Measurements from ENCODE around the gene ZNF764. TPM values are rescaled to one million over a fixed set of nuclear protein-coding genes. Genes with fewer than 3 reads are reported as not detected.
"Not testable (repeated sequence)": the region's sequence is repeated elsewhere in the genome, so short reads cannot be mapped to it uniquely, and the experiment has no call there.

Gene ZNF764
- total RNA-seq, 1 experiment from 2014 or later, result 7.0 TPM

DNA sequence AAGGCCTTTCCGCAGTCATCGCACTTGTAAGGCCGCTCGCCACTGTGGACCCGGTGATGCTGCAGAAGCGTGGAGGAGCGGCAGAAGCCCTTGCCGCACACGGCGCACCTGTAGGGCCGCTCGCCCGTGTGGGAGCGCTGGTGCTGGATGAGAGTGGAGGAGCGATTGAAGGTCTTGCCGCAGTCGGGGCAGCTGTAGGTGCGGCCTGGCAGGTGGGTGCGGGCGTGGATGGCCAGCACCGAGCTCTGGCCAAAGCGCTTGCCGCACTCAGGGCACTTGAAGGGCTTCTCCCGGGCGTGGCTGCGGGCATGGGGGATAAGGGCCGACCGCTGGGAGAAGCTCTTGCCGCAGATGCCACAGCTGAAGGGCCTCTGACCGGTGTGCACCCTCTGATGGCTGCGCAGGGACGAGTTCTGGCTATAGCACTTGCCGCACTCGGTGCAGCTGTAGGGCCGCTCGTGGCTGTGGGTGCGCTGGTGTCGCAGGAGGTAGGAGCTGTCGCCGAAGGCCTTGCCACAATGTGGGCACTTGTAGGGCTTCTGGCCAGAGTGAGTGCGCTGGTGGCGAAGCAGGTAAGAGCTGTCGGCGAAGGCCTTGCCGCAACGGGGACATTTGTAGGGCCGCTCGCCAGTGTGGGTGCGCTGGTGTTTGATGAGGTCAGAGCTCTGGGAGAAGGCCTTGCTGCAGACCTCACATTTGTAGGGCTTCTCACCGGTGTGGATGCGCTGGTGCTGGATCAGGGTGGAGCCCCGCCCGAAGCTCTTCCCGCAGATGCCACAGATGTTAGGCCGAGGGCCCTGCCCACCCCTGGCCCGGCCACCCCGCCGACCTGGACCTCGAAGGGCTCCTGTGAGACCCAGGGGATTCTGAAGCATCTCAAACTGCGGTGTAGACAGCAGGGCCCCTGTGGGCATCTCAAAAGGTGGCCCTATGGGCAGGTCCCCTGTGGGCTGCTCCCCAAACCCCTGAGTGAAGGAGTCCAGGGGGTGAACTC is 33.3 kb downstream of the ZNF764 start:
- no peaks in the 10 kb centered on the region for H3K9me2 ChIP-seq (replicated peaks; ENCODE audit: insufficient read depth, low read length)
- peak overlapping the region; percentile 97 for H3K4me2 ChIP-seq (ENCODE audit: low read depth, low read length, poor library complexity, severe bottlenecking)
- no peak for DNase-seq
- peak overlapping the region; percentile 86; the same call in 1 of the 2 replicates for H3K9ac ChIP-seq (ENCODE audit: low read length)
- H3K36me3 ChIP-seq (ENCODE audit: insufficient read depth, low read length), result no peaks in the 10 kb centered on the region
- no peaks in the 10 kb centered on the region for H3K9me3 ChIP-seq (ENCODE audit: low read length)
- peaks cover 4% of the 10 kb centered on the region; the same call in 1 of the 2 replicates for H3K79me2 ChIP-seq (ENCODE audit: low read length)
- no peaks in the 10 kb centered on the region for H4K20me1 ChIP-seq (ENCODE audit: insufficient read depth, low read depth, low read length)
- H3K27ac ChIP-seq (ENCODE audit: low read length), result no peak overlapping the region
- peaks cover 29% of the 10 kb centered on the region for H3K4me1 ChIP-seq (ENCODE audit: low read length)
- peak overlapping the region; percentile 81; the same call in 1 of the 2 replicates for H3K4me3 ChIP-seq (ENCODE audit: low read length)
- no peaks in the 10 kb centered on the region for H3K27me3 ChIP-seq (ENCODE audit: low read length)
- H2AFZ ChIP-seq (ENCODE audit: low read length), result no peak overlapping the region

DNA sequence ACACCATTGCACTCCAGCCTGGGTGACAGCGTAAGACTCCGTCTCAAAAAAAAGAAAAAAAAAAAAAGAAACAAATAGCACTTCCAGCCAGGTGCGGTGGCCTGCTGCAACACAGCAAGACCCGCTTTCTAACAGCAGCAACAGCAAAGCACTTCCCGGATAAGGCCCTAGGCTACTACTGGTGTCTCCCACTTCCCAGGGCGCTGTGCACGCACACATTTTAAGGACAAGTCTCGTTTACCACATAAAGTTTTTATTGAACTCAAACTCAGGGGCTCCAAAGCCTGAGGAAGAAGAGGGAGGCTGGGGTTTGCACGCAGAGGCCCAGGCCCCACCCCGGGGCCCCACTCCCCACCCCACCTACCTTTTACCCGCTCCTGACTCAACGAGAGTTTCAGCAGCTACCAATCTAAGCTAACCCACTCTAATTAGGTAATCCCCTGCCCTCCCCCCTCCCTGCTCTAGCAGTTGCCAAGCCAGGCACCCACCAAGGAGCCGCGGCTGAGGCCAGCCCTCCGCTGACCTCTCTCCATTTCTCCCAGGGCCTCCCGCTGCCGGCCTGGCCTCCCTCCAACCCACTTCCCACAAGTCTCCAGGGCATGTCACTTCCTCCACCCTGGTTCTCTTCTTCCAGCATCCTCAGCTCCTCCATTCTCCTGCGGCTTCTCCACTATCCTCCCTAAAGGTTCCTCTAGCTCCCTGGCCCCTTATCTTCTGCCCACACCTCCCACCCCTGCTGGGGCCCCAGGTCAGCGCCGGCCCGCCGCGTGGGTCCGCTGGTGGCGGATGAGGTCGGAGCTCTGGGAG is 34.2 kb downstream of the ZNF764 start:
- no peaks in the 10 kb centered on the region for H3K36me3 ChIP-seq (ENCODE audit: insufficient read depth, low read length)
- H3K4me1 ChIP-seq (ENCODE audit: low read length), result peaks cover 24% of the 10 kb centered on the region
- no peak overlapping the region for H2AFZ ChIP-seq (ENCODE audit: low read length)
- no peak overlapping the region for H3K4me3 ChIP-seq (ENCODE audit: low read length)
- H3K9me2 ChIP-seq (replicated peaks; ENCODE audit: insufficient read depth, low read length), result no peaks in the 10 kb centered on the region
- no peak for DNase-seq
- no peaks in the 10 kb centered on the region for H4K20me1 ChIP-seq (ENCODE audit: insufficient read depth, low read depth, low read length)
- H3K9me3 ChIP-seq (ENCODE audit: low read length), result no peaks in the 10 kb centered on the region
- H3K79me2 ChIP-seq (ENCODE audit: low read length), result peaks cover 4% of the 10 kb centered on the region; the same call in 1 of the 2 replicates
- H3K27me3 ChIP-seq (ENCODE audit: low read length), result no peaks in the 10 kb centered on the region
- H3K27ac ChIP-seq (ENCODE audit: low read length), result no peak overlapping the region
- H3K4me2 ChIP-seq (ENCODE audit: low read depth, low read length, poor library complexity, severe bottlenecking), result no peak overlapping the region
- no peak overlapping the region for H3K9ac ChIP-seq (ENCODE audit: low read length)

DNA sequence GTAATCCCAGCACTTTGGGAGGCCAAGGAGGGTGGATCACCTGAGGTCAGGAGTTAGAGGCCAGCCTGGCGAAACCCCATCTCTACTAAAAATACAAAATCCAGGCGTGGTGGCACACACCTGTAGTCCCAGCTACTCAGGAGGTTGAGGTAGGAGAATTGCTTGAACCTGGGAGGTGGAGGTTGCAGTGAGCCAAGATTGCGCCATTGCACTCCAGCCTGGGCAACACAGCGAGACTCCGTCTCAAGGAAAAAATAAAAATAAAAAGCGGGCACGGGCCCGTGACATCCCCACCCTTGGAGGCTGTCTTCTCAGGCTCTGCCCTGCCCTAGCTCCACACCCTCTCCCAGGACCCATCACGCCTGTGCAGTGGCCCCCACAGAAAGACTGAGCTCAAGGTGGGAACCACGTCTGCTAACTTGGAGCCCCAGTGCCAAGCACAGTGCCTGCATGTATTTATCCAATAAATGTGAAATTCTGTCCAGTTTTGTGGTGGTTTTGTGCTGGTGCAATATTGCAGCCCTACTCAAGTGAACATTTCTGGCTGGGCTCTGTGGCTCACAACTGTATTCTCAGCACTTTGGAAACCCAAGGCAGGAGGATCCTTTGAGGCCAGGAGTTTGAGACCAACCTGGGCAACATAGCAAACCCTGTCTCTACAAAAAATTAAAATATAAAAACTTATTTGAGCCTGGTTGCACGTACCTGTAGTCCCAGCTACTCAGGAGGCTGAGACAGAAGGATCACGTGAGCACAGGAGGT is 35.3 kb downstream of the ZNF764 start:
- DNase-seq; H3K4me3 ChIP-seq (ENCODE audit: low read length); H3K27ac ChIP-seq (ENCODE audit: low read length); H3K36me3 ChIP-seq (ENCODE audit: insufficient read depth, low read length); H4K20me1 ChIP-seq (ENCODE audit: insufficient read depth, low read depth, low read length); H3K9ac ChIP-seq (ENCODE audit: low read length); H3K9me2 ChIP-seq (replicated peaks; ENCODE audit: insufficient read depth, low read length); H3K4me2 ChIP-seq (ENCODE audit: low read depth, low read length, poor library complexity, severe bottlenecking); H3K27me3 ChIP-seq (ENCODE audit: low read length); H2AFZ ChIP-seq (ENCODE audit: low read length); H3K79me2 ChIP-seq (ENCODE audit: low read length); H3K9me3 ChIP-seq (ENCODE audit: low read length): not testable (repeated sequence)
- peaks cover 13% of the 10 kb centered on the region for H3K4me1 ChIP-seq (ENCODE audit: low read length)

DNA sequence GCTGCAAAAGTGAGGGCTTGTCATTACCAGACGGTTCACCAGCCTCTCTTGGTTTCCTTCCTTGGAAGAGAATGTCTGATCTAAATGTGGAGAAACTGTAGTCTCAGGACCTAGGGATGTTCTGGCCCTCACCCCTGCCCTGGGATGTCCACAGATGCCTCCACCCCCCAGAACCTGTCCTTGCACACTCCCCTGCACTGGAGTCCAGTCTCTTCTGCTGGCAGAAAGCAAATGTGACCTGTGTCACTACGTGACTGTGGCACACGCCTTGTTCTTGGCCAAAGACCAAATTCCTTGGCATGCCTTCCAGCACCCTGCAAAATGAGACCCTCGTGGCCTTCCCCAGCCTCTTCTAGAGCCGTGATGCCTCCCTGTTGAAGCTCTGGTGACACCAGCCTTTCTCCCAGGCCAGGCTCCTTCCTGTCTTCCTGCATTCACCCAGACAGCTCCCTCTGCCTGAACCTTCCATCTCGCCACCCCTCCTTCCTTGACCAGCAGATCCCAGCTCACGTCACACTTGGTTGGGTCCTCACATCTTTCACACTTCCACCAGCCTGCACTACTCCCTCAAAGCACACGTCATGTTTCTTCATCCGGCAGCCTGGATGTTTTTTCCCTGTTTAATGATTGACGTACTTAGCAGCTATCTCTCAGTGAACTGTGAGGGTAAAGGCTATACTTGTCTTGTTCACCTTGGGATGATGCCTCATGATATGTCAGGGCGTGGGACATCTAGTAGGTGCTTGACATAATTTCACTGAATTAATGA is 36.1 kb downstream of the ZNF764 start:
- Histone ChIP-seq H3K36me3 (ENCODE audit: insufficient read depth, low read length) (no peaks in the 10 kb centered on the region), H2AFZ (ENCODE audit: low read length) (no peak overlapping the region)

DNA sequence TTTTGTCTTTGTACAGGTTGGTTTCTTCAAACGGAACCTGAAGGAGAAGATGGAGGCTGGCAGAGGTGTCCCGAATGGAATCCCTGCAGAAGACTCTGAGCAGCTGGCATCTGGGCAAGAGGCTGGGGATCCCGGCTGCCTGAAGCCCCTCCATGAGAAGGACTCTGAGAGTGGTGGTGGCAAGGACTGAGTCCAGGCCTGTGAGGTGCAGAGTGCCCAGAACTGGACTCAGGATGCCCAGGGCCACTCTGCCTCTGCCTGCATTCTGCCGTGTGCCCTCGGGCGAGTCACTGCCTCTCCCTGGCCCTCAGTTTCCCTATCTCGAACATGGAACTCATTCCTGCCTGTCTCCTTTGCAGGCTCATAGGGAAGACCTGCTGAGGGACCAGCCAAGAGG is 36.7 kb downstream of the ZNF764 start:
- Histone ChIP-seq H3K9me2 (replicated peaks; ENCODE audit: insufficient read depth, low read length) (no peaks in the 10 kb centered on the region), H2AFZ (ENCODE audit: low read length) (no peak overlapping the region), H3K27ac (ENCODE audit: low read length) (no peak overlapping the region), H3K4me3 (ENCODE audit: low read length) (no peak overlapping the region), H3K27me3 (ENCODE audit: low read length) (no peaks in the 10 kb centered on the region), H4K20me1 (ENCODE audit: insufficient read depth, low read depth, low read length) (no peaks in the 10 kb centered on the region), H3K9me3 (ENCODE audit: low read length) (no peaks in the 10 kb centered on the region), H3K36me3 (ENCODE audit: insufficient read depth, low read length) (no peaks in the 10 kb centered on the region), H3K79me2 (ENCODE audit: low read length) (peaks cover 4% of the 10 kb centered on the region; the same call in 1 of the 2 replicates), H3K9ac (ENCODE audit: low read length) (no peak overlapping the region), H3K4me2 (ENCODE audit: low read depth, low read length, poor library complexity, severe bottlenecking) (no peak overlapping the region), H3K4me1 (ENCODE audit: low read length) (peaks cover 8% of the 10 kb centered on the region)
- no peak for DNase-seq

More for the DNA sequence above, 36.1 kb downstream of the ZNF764 start:
- DNase-seq, result no peak
- H4K20me1 ChIP-seq (ENCODE audit: insufficient read depth, low read depth, low read length), result no peaks in the 10 kb centered on the region
- no peak overlapping the region for H3K27ac ChIP-seq (ENCODE audit: low read length)
- H3K9me3 ChIP-seq (ENCODE audit: low read length), result no peaks in the 10 kb centered on the region
- no peaks in the 10 kb centered on the region for H3K27me3 ChIP-seq (ENCODE audit: low read length)
- H3K79me2 ChIP-seq (ENCODE audit: low read length), result peaks cover 4% of the 10 kb centered on the region; the same call in 1 of the 2 replicates
- H3K4me2 ChIP-seq (ENCODE audit: low read depth, low read length, poor library complexity, severe bottlenecking), result no peak overlapping the region
- H3K9ac ChIP-seq (ENCODE audit: low read length), result no peak overlapping the region
- peaks cover 8% of the 10 kb centered on the region for H3K4me1 ChIP-seq (ENCODE audit: low read length)
- H3K9me2 ChIP-seq (replicated peaks; ENCODE audit: insufficient read depth, low read length), result no peaks in the 10 kb centered on the region
- no peak overlapping the region for H3K4me3 ChIP-seq (ENCODE audit: low read length)

DNA sequence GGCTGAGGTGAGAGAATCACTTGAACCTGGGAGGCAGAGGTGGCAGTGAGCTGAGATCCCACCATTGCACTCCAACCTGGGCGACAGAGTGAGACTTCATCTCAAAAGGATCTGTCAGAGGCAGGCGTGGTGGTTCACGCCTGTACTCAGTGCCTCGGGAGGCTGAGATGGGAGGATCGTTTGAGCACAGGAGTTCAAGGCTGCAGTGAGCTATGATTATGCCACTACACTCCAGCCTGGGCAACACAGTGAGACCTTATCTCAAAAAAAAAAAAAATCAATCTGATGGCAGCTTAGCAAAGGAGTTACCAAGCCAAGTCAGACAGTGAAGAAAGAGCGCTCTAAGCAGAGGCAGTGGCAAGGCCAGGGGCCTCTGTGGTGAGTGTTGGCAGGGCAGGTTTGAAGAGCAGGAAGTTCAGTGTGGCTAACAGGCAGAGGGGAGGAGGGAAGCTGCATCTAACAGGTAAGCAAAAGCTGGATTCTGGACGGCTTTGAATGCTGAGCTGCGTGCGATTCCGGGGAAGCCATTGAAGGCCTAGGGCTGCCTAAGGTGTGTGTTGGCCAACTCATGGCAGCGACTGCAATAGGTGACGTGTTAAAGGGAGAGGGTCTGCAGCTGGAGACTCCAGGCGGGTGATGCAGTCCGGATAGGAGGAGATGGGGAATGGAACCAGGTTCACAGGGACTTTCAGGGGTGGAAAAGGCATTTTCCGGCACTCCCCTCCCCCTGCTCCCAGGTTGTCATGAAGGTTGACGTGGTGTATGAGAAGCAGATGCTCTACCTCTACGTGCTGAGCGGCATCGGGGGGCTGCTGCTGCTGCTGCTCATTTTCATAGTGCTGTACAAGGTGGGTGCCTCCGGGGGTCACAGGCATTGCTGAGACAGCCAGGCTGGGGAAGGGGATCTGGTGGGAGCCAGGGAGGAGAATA is 38.8 kb downstream of the ZNF764 start:
- DNase-seq, result no peak
- Histone ChIP-seq H3K79me2 (ENCODE audit: low read length) (no peaks in the 10 kb centered on the region), H3K4me3 (ENCODE audit: low read length) (no peak overlapping the region), H4K20me1 (ENCODE audit: insufficient read depth, low read depth, low read length) (no peaks in the 10 kb centered on the region), H3K4me1 (ENCODE audit: low read length) (no peaks in the 10 kb centered on the region), H3K9me3 (ENCODE audit: low read length) (no peaks in the 10 kb centered on the region), H3K9me2 (replicated peaks; ENCODE audit: insufficient read depth, low read length) (no peaks in the 10 kb centered on the region), H3K36me3 (ENCODE audit: insufficient read depth, low read length) (no peaks in the 10 kb centered on the region), H3K27me3 (ENCODE audit: low read length) (no peaks in the 10 kb centered on the region), H3K4me2 (ENCODE audit: low read depth, low read length, poor library complexity, severe bottlenecking) (no peak overlapping the region), H3K9ac (ENCODE audit: low read length) (no peak overlapping the region), H3K27ac (ENCODE audit: low read length) (no peak overlapping the region), H2AFZ (ENCODE audit: low read length) (no peak overlapping the region)

DNA sequence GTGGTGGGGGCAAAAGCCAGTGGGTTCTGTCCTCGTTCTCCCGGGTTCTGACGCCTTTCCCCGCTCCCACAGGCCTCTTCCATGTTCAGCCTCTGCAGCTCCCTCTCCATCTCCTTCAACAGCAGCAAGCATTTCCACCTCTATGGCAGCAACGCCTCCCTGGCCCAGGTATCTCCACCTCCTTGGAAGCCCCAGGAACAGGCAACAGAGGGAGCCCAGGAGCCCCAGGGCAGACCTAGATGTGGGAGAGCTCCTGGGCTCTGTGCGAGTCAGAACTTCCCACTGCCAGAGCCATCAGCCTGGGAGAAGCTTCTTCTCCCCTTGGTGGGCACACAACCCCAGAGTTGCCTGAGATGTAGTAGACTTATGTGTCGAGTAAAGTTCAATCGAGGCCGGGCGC is 39.6 kb downstream of the ZNF764 start:
- Histone ChIP-seq H4K20me1 (ENCODE audit: insufficient read depth, low read depth, low read length) (no peaks in the 10 kb centered on the region), H3K9ac (ENCODE audit: low read length) (no peak overlapping the region), H3K4me2 (ENCODE audit: low read depth, low read length, poor library complexity, severe bottlenecking) (no peak overlapping the region)

More for the DNA sequence above, 39.6 kb downstream of the ZNF764 start:
- H2AFZ ChIP-seq (ENCODE audit: low read length), result no peak overlapping the region
- no peaks in the 10 kb centered on the region for H3K9me3 ChIP-seq (ENCODE audit: low read length)
- H3K79me2 ChIP-seq (ENCODE audit: low read length), result no peaks in the 10 kb centered on the region
- H3K4me1 ChIP-seq (ENCODE audit: low read length), result no peaks in the 10 kb centered on the region
- DNase-seq, result no peak
- H3K27me3 ChIP-seq (ENCODE audit: low read length), result no peaks in the 10 kb centered on the region
- no peaks in the 10 kb centered on the region for H3K9me2 ChIP-seq (replicated peaks; ENCODE audit: insufficient read depth, low read length)
- no peaks in the 10 kb centered on the region for H3K36me3 ChIP-seq (ENCODE audit: insufficient read depth, low read length)
- H3K4me3 ChIP-seq (ENCODE audit: low read length), result no peak overlapping the region
- no peak overlapping the region for H3K27ac ChIP-seq (ENCODE audit: low read length)
